D721Med (cell line): ENCODE results near the gene DGKZ.
"Not testable (repeated sequence)": the region's sequence is repeated elsewhere in the genome, so short reads cannot be mapped to it uniquely, and the experiment has no call there.

Source experiments
- DNase-seq: peaks from one replicate; pipeline ENCODE4 v3.0.0; 2011; ENCODE audit warnings: low spot score; ENCODE audit not compliant: insufficient read length
- FAIRE-seq: peaks from 2 replicates; lab custom pipeline; 2011; peaks lifted over from hg19 to GRCh38; lab: Jason Lieb, UNC
- TF ChIP-seq, protein P1 (sequence below): IDR thresholded peaks from 2 replicates; pipeline ENCODE4 v1.5.1; 2012; ENCODE audit warnings: mild to moderate bottlenecking, control low read depth; ENCODE audit not compliant: insufficient read depth; ENCODE audit errors: missing control alignments

The DGKZ gene

DNA sequence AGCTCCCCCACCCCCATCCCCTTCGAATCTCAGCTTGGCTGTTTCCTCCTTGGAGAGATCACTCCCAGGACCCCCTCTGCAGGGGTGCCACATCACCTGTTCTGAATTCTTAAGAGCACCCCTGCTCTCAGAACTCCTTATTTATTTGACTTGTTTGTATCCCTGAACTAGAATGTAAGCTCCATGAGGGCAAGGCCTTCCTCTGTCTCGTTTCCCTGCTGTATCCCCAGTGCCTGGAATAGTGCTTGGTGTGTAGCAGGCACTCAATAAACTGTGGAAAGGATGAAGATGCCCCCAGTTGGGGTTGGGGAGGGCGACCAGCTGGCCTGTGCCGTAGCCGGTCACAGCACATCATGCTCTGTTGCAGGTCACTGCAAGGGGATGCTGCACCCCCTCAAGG, 30.6 kb downstream of the DGKZ start:
- DNase-seq (no peak), FAIRE-seq (no peak)
- TF ChIP-seq, protein P1, sequence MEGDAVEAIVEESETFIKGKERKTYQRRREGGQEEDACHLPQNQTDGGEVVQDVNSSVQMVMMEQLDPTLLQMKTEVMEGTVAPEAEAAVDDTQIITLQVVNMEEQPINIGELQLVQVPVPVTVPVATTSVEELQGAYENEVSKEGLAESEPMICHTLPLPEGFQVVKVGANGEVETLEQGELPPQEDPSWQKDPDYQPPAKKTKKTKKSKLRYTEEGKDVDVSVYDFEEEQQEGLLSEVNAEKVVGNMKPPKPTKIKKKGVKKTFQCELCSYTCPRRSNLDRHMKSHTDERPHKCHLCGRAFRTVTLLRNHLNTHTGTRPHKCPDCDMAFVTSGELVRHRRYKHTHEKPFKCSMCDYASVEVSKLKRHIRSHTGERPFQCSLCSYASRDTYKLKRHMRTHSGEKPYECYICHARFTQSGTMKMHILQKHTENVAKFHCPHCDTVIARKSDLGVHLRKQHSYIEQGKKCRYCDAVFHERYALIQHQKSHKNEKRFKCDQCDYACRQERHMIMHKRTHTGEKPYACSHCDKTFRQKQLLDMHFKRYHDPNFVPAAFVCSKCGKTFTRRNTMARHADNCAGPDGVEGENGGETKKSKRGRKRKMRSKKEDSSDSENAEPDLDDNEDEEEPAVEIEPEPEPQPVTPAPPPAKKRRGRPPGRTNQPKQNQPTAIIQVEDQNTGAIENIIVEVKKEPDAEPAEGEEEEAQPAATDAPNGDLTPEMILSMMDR = no peak

GRCh38 chr11:46378296-46378695, 31.0 kb downstream of the DGKZ start:
- TF ChIP-seq, protein P1 = no peak
- DNase-seq (no peak), FAIRE-seq (no peak)

- DNase-seq = no peak
- no peak for FAIRE-seq
- TF ChIP-seq, protein P1 = no peak
These were observed 31.7 kb downstream of the DGKZ start for GRCh38 chr11:46378811-46379481.

DNA sequence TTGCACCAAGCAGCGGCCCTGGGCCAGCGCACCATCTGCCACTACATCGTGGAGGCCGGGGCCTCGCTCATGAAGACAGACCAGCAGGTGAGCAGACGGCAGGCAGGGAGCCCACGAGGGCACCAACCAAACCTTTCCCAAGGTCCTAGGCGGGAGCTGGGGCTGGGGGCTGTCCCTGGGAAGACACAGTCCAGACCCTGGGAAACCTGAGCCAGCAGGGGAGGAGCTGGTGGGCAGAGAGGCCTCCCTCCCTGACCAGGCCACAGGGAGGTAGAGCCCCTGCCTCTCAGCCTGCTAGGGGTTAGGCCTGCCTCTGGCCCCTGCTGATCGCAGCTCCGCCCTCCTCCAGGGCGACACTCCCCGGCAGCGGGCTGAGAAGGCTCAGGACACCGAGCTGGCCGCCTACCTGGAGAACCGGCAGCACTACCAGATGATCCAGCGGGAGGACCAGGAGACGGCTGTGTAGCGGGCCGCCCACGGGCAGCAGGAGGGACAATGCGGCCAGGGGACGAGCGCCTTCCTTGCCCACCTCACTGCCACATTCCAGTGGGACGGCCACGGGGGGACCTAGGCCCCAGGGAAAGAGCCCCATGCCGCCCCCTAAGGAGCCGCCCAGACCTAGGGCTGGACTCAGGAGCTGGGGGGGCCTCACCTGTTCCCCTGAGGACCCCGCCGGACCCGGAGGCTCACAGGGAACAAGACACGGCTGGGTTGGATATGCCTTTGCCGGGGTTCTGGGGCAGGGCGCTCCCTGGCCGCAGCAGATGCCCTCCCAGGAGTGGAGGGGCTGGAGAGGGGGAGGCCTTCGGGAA, 32.4 kb downstream of the DGKZ start:
- DNase-seq, FAIRE-seq: not testable (repeated sequence)

GRCh38 chr11:46380340-46381047, 33.2 kb downstream of the DGKZ start:
- no peak for FAIRE-seq
- no peak for DNase-seq
- TF ChIP-seq, protein P1 = no peak

- TF ChIP-seq, protein P1 = no peak
- FAIRE-seq (no peak), DNase-seq (no peak)
These were observed 34.0 kb downstream of the DGKZ start, which contains the start of gene MDK for GRCh38 chr11:46381048-46381818. MDK (plus strand) TSS chr11:46381669; CDS start chr11:46382058, 389 bp downstream.
